Peyer's patch (tissue), 4 donors: ENCODE measurements around the gene NHSL1.

ENCODE experiments used
- POLR2A ChIP-seq, 2 donors: fragments of 450-650 bp; IDR thresholded peaks; one replicate each; pipeline ENCODE4 v1.5.1; 2017; ENCODE audit warnings: antibody characterized with exemption in 2 of 2, mild to moderate bottlenecking in 2 of 2, moderate library complexity in 2 of 2
- TF ChIP-seq, protein P1 (sequence below), 6 experiments: fragments of 450-650 bp in 4 of 6; fragments of 200-600 bp in 2 of 6; sonication (generic) in 1 of 6; IDR thresholded peaks; one replicate each; pipeline ENCODE4 v1.5.1; 2017 to 2019; ENCODE audit warnings: antibody characterized with exemption in 6 of 6, mild to moderate bottlenecking in 3 of 6, moderate library complexity in 1 of 6

DNA sequence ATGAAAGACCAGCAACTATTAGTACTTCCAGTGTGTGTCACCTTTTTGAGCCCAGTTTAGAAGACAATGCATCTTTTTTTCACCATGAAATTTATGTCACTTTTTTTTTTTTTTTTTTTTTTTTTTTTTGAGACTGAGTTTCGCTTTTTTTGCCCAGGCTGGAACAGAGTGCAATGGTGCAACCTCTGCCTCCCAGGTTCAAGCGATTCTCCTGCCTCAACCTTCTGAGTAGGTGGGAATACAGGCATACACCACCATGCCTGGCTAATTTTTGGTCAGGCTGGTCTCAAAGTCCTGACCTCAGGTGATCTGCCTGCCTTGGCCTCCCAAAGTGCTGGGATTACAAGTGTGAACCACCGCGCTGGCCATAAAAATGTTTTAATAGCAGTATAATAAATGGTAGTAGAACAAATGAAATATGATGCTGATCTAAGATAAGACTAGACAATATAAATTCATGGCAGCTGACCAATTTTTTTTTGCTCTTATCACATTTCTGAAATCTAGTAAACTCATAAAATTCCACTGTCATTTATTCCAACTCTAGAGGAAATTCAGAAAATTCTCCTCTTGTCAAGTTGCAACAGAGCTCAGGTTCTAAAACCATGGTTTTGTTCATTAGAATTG, 21.3 kb downstream of the NHSL1 start:
- TF ChIP-seq, protein P1, sequence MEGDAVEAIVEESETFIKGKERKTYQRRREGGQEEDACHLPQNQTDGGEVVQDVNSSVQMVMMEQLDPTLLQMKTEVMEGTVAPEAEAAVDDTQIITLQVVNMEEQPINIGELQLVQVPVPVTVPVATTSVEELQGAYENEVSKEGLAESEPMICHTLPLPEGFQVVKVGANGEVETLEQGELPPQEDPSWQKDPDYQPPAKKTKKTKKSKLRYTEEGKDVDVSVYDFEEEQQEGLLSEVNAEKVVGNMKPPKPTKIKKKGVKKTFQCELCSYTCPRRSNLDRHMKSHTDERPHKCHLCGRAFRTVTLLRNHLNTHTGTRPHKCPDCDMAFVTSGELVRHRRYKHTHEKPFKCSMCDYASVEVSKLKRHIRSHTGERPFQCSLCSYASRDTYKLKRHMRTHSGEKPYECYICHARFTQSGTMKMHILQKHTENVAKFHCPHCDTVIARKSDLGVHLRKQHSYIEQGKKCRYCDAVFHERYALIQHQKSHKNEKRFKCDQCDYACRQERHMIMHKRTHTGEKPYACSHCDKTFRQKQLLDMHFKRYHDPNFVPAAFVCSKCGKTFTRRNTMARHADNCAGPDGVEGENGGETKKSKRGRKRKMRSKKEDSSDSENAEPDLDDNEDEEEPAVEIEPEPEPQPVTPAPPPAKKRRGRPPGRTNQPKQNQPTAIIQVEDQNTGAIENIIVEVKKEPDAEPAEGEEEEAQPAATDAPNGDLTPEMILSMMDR (IDR thresholded peaks at IDR 0.05): no peak
- no peak for TF ChIP-seq POLR2A (IDR thresholded peaks at IDR 0.05)
